ENCODE results near the gene FAM174B. TPM values are rescaled to one million over a fixed set of nuclear protein-coding genes. Genes with fewer than 3 reads are reported as not detected.

The FAM174B gene
- polyA plus RNA-seq, 1 donor from 2014 or later = 20.1 TPM

- no peak overlapping the region for H2AFZ ChIP-seq (ENCODE audit: low read depth, low read length)
- H3K4me3 ChIP-seq (ENCODE audit: low read length) = no peak overlapping the region
- no peaks in the 10 kb centered on the region for H3F3A ChIP-seq (ENCODE audit: insufficient read depth, low read length, poor library complexity, severe bottlenecking)
- no peaks in the 10 kb centered on the region for H3K9me2 ChIP-seq (ENCODE audit: insufficient read depth, low read length)
- no peaks in the 10 kb centered on the region for H3K9me3 ChIP-seq (ENCODE audit: low read length)
- H3K36me3 ChIP-seq (ENCODE audit: insufficient read depth, low read length) = no peaks in the 10 kb centered on the region
- TF ChIP-seq MXI1 (conservative IDR thresholded peaks at IDR 0.05; ENCODE audit: poor library complexity, severe bottlenecking) = no peak
- TF ChIP-seq SMC3 (conservative IDR thresholded peaks at IDR 0.05; ENCODE audit: poor library complexity) = no peak
- TF ChIP-seq TAF1 (IDR thresholded peaks at IDR 0.05; ENCODE audit: low read depth) = no peak
- TF ChIP-seq EP300 (conservative IDR thresholded peaks at IDR 0.05; ENCODE audit: poor library complexity, severe bottlenecking) = no peak
- no peak for TF ChIP-seq RAD21 (conservative IDR thresholded peaks at IDR 0.05)
- TF ChIP-seq EZH2 (IDR thresholded peaks at IDR 0.05; ENCODE audit: borderline replicate concordance, insufficient read depth, low read length, poor library complexity, severe bottlenecking) = no peak
- H3K27ac ChIP-seq (ENCODE audit: low read length) = no peak overlapping the region
- H3K4me2 ChIP-seq (ENCODE audit: low read length) = no peak overlapping the region
- H4K20me1 ChIP-seq (ENCODE audit: insufficient read depth) = no peaks in the 10 kb centered on the region
- no peaks in the 10 kb centered on the region for H3K27me3 ChIP-seq (ENCODE audit: insufficient read depth, low read depth, low read length)
- H3K9ac ChIP-seq (ENCODE audit: low read length) = no peak overlapping the region
- no peaks in the 10 kb centered on the region for H3K79me2 ChIP-seq (replicated peaks; ENCODE audit: insufficient read depth, low read length)
Measured at GRCh38 chr15:92664178-92664900, 8.8 kb upstream of the FAM174B start.

GRCh38 chr15:92663250-92663951 lies 7.8 kb upstream of the FAM174B start:
- no peaks in the 10 kb centered on the region for H4K20me1 ChIP-seq (ENCODE audit: insufficient read depth)
- H3K79me2 ChIP-seq (replicated peaks; ENCODE audit: insufficient read depth, low read length) = no peaks in the 10 kb centered on the region
- H3K36me3 ChIP-seq (ENCODE audit: insufficient read depth, low read length) = no peaks in the 10 kb centered on the region
- no peak overlapping the region for H3K27ac ChIP-seq (ENCODE audit: low read length)
- H3K9ac ChIP-seq (ENCODE audit: low read length) = no peak overlapping the region
- no peak overlapping the region for H2AFZ ChIP-seq (ENCODE audit: low read depth, low read length)
- no peaks in the 10 kb centered on the region for H3K9me3 ChIP-seq (ENCODE audit: low read length)
- H3K27me3 ChIP-seq (ENCODE audit: insufficient read depth, low read depth, low read length) = no peaks in the 10 kb centered on the region
- H3K4me2 ChIP-seq (ENCODE audit: low read length) = no peak overlapping the region
- H3K4me3 ChIP-seq (ENCODE audit: low read length) = no peak overlapping the region
- no peaks in the 10 kb centered on the region for H3F3A ChIP-seq (ENCODE audit: insufficient read depth, low read length, poor library complexity, severe bottlenecking)
- TF ChIP-seq MXI1 (conservative IDR thresholded peaks at IDR 0.05; ENCODE audit: poor library complexity, severe bottlenecking) = no peak
- TF ChIP-seq EP300 (conservative IDR thresholded peaks at IDR 0.05; ENCODE audit: poor library complexity, severe bottlenecking) = no peak
- TF ChIP-seq TAF1 (IDR thresholded peaks at IDR 0.05; ENCODE audit: low read depth) = no peak
- no peaks in the 10 kb centered on the region for H3K9me2 ChIP-seq (ENCODE audit: insufficient read depth, low read length)

DNA sequence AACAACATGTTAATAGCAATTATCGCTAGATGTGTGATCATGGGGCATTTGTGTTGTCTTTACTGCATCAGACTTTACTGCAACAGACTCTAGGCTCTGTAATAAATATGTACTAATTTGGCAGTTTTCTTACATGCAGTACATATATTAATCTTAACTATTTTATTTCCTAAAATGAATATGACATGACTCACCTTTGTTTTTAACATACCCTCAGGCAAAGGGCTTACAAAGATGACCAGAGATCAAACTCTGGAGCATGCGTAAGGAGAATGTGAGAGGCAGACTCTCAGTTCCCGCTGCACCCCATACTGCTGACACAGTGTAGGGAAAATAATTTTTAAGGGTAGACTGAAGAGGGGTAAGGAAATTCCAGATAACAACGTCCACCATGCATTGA lies 7.2 kb upstream of the FAM174B start:
- Histone ChIP-seq H3K27me3 (ENCODE audit: insufficient read depth, low read depth, low read length) (no peaks in the 10 kb centered on the region), H3K4me3 (ENCODE audit: low read length) (no peak overlapping the region), H3K9ac (ENCODE audit: low read length) (no peak overlapping the region), H3K4me2 (ENCODE audit: low read length) (no peak overlapping the region), H3K9me2 (ENCODE audit: insufficient read depth, low read length) (no peaks in the 10 kb centered on the region), H4K20me1 (ENCODE audit: insufficient read depth) (no peaks in the 10 kb centered on the region), H3K79me2 (replicated peaks; ENCODE audit: insufficient read depth, low read length) (no peaks in the 10 kb centered on the region), H3K36me3 (ENCODE audit: insufficient read depth, low read length) (no peaks in the 10 kb centered on the region), H3K9me3 (ENCODE audit: low read length) (no peaks in the 10 kb centered on the region), H2AFZ (ENCODE audit: low read depth, low read length) (no peak overlapping the region), H3K27ac (ENCODE audit: low read length) (no peak overlapping the region), H3F3A (ENCODE audit: insufficient read depth, low read length, poor library complexity, severe bottlenecking) (no peaks in the 10 kb centered on the region)
- TF ChIP-seq SMC3 (conservative IDR thresholded peaks at IDR 0.05; ENCODE audit: poor library complexity) (no peak), RAD21 (conservative IDR thresholded peaks at IDR 0.05) (no peak)

DNA sequence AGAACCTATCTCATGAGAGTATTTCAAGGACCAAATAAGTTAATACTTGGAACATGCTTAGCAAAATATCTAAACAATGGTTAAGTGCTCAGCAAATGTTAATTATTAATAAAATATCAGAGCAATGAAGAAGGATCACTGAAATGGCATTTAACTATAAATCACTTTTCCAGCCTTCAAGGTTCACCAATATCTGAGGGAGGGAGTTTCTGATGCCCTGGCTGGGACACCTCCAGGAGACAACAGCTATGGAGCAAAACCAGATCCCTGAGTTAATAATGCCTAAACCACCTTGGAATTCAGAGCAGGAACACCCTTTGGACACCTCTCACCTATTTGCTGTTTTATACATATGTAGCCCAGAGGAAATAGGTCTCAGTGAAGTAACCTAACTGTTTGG lies 6.4 kb upstream of the FAM174B start:
- no peaks in the 10 kb centered on the region for H3K27me3 ChIP-seq (ENCODE audit: insufficient read depth, low read depth, low read length)
- no peaks in the 10 kb centered on the region for H4K20me1 ChIP-seq (ENCODE audit: insufficient read depth)
- TF ChIP-seq RAD21 (conservative IDR thresholded peaks at IDR 0.05) (no peak), EP300 (conservative IDR thresholded peaks at IDR 0.05; ENCODE audit: poor library complexity, severe bottlenecking) (no peak), TAF1 (IDR thresholded peaks at IDR 0.05; ENCODE audit: low read depth) (no peak), EZH2 (IDR thresholded peaks at IDR 0.05; ENCODE audit: borderline replicate concordance, insufficient read depth, low read length, poor library complexity, severe bottlenecking) (no peak), POLR2AphosphoS5 (IDR thresholded peaks at IDR 0.05) (no peak), SMC3 (conservative IDR thresholded peaks at IDR 0.05; ENCODE audit: poor library complexity) (no peak), CTCF (IDR thresholded peaks at IDR 0.05; ENCODE audit: poor library complexity, severe bottlenecking) (no peak)
- TF ChIP-seq, protein P1, sequence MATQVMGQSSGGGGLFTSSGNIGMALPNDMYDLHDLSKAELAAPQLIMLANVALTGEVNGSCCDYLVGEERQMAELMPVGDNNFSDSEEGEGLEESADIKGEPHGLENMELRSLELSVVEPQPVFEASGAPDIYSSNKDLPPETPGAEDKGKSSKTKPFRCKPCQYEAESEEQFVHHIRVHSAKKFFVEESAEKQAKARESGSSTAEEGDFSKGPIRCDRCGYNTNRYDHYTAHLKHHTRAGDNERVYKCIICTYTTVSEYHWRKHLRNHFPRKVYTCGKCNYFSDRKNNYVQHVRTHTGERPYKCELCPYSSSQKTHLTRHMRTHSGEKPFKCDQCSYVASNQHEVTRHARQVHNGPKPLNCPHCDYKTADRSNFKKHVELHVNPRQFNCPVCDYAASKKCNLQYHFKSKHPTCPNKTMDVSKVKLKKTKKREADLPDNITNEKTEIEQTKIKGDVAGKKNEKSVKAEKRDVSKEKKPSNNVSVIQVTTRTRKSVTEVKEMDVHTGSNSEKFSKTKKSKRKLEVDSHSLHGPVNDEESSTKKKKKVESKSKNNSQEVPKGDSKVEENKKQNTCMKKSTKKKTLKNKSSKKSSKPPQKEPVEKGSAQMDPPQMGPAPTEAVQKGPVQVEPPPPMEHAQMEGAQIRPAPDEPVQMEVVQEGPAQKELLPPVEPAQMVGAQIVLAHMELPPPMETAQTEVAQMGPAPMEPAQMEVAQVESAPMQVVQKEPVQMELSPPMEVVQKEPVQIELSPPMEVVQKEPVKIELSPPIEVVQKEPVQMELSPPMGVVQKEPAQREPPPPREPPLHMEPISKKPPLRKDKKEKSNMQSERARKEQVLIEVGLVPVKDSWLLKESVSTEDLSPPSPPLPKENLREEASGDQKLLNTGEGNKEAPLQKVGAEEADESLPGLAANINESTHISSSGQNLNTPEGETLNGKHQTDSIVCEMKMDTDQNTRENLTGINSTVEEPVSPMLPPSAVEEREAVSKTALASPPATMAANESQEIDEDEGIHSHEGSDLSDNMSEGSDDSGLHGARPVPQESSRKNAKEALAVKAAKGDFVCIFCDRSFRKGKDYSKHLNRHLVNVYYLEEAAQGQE (IDR thresholded peaks at IDR 0.05; ENCODE audit: borderline replicate concordance) = no peak
- H3K9ac ChIP-seq (ENCODE audit: low read length) = no peak overlapping the region
- no peak overlapping the region for H3K27ac ChIP-seq (ENCODE audit: low read length)
- H3K79me2 ChIP-seq (replicated peaks; ENCODE audit: insufficient read depth, low read length) = no peaks in the 10 kb centered on the region
- no peak overlapping the region for H3K4me2 ChIP-seq (ENCODE audit: low read length)
- no peak overlapping the region for H2AFZ ChIP-seq (ENCODE audit: low read depth, low read length)
- no peaks in the 10 kb centered on the region for H3F3A ChIP-seq (ENCODE audit: insufficient read depth, low read length, poor library complexity, severe bottlenecking)
- no peaks in the 10 kb centered on the region for H3K9me2 ChIP-seq (ENCODE audit: insufficient read depth, low read length)
- no peaks in the 10 kb centered on the region for H3K36me3 ChIP-seq (ENCODE audit: insufficient read depth, low read length)
- no peaks in the 10 kb centered on the region for H3K9me3 ChIP-seq (ENCODE audit: low read length)
- H3K4me3 ChIP-seq (ENCODE audit: low read length) = no peak overlapping the region
